ENCODE data around the gene TMED8. TPM values are rescaled to one million over a fixed set of nuclear protein-coding genes. Genes with fewer than 3 reads are reported as not detected.

TMED8 gene
- total and polyA plus RNA-seq, 2 of the 13 experiments (the other 11 are each of a cell fraction or from before 2014, with no cell fraction given) = 6.0 to 11.7 TPM

DNA sequence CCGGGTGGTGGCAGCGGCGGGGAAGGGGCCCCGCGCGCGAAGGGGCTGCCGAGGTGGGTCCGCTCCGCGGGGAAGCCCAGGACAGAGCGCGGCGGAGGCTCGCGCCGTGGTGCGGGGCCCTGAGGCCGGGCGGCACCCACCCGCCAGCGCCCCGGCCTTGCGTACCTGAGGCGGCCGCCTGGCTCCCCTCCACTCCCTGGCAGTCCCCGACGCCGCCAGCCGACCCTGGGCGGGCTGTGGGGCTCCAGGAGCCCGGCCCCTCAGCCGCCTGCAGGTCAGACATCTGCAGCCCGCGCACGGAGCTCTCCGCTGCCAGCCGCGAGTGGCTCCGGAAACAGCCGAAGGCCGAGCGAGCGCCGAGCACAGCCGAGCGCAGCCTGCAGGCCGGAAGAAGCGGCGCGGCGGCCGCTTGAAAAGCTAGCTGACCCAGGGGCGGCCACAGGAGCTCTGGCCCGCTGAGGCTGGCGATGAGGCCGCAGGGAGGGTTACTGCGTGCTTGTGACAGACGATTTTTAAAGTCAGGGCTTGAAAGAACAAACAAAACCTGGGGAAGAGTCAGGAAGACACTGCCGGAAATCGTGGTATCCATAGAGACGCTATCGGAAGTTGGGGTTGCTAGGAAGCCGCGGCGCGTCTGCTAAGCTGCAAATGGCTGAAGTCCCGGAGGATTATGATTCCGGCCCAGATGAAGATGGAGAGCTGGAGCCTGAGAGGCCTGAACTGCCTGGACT is at the start of gene TMED8, which contains the start of gene SAMD15 (continued):
- TF ChIP-seq FOXA1 (IDR thresholded peaks at IDR 0.05) = no peak
- TF ChIP-seq FOXA1 (CRISPR knock-in tag; IDR thresholded peaks at IDR 0.05) = 0 out of 2 replicates have a peak, but pooled peaks have one; percentile 19
- TF ChIP-seq DMAP1 (CRISPR knock-in tag; IDR thresholded peaks at IDR 0.05) = peak; percentile 63; the same call in 1 of the 2 replicates
- peak; percentile 92 for TF ChIP-seq RBM22 (optimal IDR thresholded peaks at IDR 0.05; ENCODE audit: low read length)
- TF ChIP-seq ZNF790 (CRISPR knock-in tag; IDR thresholded peaks at IDR 0.05; ENCODE audit: borderline replicate concordance) = no peak
- peak; percentile 93 for TF ChIP-seq GABPB1 (CRISPR knock-in tag; IDR thresholded peaks at IDR 0.05)
- no peak for TF ChIP-seq HCFC1 (IDR thresholded peaks at IDR 0.05; ENCODE audit: low read depth, low read length)
- TF ChIP-seq CHD2 (IDR thresholded peaks at IDR 0.05; ENCODE audit: low read depth, low read length) = no peak
- no peak for TF ChIP-seq ZFAT (CRISPR knock-in tag; conservative IDR thresholded peaks at IDR 0.05)
- no peak for TF ChIP-seq KDM1A (CRISPR knock-in tag; IDR thresholded peaks at IDR 0.05)
- TF ChIP-seq SKI (IDR thresholded peaks at IDR 0.05; ENCODE audit: partially characterized antibody) = no peak
- TF ChIP-seq MATR3 (CRISPR knock-in tag; IDR thresholded peaks at IDR 0.05) = no peak
- no peak for TF ChIP-seq TOPORS (CRISPR knock-in tag; IDR thresholded peaks at IDR 0.05)
- TF ChIP-seq, protein P1, sequence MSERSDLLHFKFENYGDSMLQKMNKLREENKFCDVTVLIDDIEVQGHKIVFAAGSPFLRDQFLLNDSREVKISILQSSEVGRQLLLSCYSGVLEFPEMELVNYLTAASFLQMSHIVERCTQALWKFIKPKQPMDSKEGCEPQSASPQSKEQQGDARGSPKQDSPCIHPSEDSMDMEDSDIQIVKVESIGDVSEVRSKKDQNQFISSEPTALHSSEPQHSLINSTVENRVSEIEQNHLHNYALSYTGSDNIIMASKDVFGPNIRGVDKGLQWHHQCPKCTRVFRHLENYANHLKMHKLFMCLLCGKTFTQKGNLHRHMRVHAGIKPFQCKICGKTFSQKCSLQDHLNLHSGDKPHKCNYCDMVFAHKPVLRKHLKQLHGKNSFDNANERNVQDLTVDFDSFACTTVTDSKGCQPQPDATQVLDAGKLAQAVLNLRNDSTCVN (CRISPR knock-in tag; IDR thresholded peaks at IDR 0.05; ENCODE audit: borderline replicate concordance) = 0 out of 2 replicates have a peak, but pooled peaks have one; percentile 19
- TF ChIP-seq SMARCE1 (IDR thresholded peaks at IDR 0.05; ENCODE audit: borderline replicate concordance) = no peak
- TF ChIP-seq, protein P2, sequence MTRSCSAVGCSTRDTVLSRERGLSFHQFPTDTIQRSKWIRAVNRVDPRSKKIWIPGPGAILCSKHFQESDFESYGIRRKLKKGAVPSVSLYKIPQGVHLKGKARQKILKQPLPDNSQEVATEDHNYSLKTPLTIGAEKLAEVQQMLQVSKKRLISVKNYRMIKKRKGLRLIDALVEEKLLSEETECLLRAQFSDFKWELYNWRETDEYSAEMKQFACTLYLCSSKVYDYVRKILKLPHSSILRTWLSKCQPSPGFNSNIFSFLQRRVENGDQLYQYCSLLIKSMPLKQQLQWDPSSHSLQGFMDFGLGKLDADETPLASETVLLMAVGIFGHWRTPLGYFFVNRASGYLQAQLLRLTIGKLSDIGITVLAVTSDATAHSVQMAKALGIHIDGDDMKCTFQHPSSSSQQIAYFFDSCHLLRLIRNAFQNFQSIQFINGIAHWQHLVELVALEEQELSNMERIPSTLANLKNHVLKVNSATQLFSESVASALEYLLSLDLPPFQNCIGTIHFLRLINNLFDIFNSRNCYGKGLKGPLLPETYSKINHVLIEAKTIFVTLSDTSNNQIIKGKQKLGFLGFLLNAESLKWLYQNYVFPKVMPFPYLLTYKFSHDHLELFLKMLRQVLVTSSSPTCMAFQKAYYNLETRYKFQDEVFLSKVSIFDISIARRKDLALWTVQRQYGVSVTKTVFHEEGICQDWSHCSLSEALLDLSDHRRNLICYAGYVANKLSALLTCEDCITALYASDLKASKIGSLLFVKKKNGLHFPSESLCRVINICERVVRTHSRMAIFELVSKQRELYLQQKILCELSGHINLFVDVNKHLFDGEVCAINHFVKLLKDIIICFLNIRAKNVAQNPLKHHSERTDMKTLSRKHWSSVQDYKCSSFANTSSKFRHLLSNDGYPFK (CRISPR knock-in tag; IDR thresholded peaks at IDR 0.05; ENCODE audit: borderline replicate concordance) = no peak
- TF ChIP-seq, protein P3, sequence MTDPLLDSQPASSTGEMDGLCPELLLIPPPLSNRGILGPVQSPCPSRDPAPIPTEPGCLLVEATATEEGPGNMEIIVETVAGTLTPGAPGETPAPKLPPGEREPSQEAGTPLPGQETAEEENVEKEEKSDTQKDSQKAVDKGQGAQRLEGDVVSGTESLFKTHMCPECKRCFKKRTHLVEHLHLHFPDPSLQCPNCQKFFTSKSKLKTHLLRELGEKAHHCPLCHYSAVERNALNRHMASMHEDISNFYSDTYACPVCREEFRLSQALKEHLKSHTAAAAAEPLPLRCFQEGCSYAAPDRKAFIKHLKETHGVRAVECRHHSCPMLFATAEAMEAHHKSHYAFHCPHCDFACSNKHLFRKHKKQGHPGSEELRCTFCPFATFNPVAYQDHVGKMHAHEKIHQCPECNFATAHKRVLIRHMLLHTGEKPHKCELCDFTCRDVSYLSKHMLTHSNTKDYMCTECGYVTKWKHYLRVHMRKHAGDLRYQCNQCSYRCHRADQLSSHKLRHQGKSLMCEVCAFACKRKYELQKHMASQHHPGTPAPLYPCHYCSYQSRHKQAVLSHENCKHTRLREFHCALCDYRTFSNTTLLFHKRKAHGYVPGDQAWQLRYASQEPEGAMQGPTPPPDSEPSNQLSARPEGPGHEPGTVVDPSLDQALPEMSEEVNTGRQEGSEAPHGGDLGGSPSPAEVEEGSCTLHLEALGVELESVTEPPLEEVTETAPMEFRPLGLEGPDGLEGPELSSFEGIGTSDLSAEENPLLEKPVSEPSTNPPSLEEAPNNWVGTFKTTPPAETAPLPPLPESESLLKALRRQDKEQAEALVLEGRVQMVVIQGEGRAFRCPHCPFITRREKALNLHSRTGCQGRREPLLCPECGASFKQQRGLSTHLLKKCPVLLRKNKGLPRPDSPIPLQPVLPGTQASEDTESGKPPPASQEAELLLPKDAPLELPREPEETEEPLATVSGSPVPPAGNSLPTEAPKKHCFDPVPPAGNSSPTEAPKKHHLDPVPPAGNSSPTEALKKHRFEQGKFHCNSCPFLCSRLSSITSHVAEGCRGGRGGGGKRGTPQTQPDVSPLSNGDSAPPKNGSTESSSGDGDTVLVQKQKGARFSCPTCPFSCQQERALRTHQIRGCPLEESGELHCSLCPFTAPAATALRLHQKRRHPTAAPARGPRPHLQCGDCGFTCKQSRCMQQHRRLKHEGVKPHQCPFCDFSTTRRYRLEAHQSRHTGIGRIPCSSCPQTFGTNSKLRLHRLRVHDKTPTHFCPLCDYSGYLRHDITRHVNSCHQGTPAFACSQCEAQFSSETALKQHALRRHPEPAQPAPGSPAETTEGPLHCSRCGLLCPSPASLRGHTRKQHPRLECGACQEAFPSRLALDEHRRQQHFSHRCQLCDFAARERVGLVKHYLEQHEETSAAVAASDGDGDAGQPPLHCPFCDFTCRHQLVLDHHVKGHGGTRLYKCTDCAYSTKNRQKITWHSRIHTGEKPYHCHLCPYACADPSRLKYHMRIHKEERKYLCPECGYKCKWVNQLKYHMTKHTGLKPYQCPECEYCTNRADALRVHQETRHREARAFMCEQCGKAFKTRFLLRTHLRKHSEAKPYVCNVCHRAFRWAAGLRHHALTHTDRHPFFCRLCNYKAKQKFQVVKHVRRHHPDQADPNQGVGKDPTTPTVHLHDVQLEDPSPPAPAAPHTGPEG (CRISPR knock-in tag; IDR thresholded peaks at IDR 0.05) = 0 out of 2 replicates have a peak, but pooled peaks have one; percentile 49
- TF ChIP-seq ZSCAN25 (CRISPR knock-in tag; IDR thresholded peaks at IDR 0.05) = no peak
- TF ChIP-seq ZNF224 (CRISPR knock-in tag; IDR thresholded peaks at IDR 0.05) = 0 out of 2 replicates have a peak, but pooled peaks have one; percentile 10
- TF ChIP-seq ZNF614 (CRISPR knock-in tag; IDR thresholded peaks at IDR 0.05; ENCODE audit: borderline replicate concordance) = 0 out of 2 replicates have a peak, but pooled peaks have one; percentile 35
